ENCODE measurements around the gene NMNAT1.
A peak's percentile ranks its signal among the peaks of the same experiment; 100 is the strongest.

NMNAT1 gene

GRCh38 chr1:9942939-9943788, at the start of gene NMNAT1, which contains the start of gene LZIC:
Gene NMNAT1, plus strand, starts transcription at chr1:9943475. Its CDS starts 28,599 bp downstream, at chr1:9972074.
Gene LZIC, minus strand, starts transcription at chr1:9943391. Its CDS starts 6,772 bp downstream, at chr1:9936619.
- H3K4me3 Mint-ChIP-seq: peak within 1 kb of the TSS; percentile 99
- H3K4me1 Mint-ChIP-seq (ENCODE audit: low read depth): peaks cover 20% of the 10 kb centered on the region
- peak within 1 kb of the TSS; percentile 98 for H3K27ac Mint-ChIP-seq
- H3K9me3 Mint-ChIP-seq (ENCODE audit: low read depth): no peaks in the 10 kb centered on the region
- H3K27me3 Mint-ChIP-seq: no peaks in the 10 kb centered on the region
- peaks cover 2% of the 10 kb centered on the region for H3K36me3 Mint-ChIP-seq

DNA sequence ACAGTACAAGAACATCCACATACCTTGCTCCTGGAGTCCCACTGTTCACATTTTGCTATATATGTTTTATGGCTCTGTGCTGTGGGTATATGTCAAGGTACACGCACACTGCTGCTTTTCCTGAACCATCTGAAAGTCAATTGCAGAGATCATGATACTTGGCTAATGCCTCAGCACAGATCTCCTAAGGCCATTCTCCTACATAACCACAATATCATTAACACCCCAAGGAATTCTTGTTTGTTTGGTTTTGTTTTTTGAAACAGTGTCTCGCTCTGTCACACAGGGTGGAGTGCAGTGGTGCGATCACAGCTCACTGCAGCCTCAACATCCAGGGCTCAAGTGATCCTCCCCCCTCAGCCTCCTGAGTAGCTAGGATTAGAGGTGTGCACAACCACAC, 49.2 kb upstream of the NMNAT1 start:
- H3K27me3 Mint-ChIP-seq: no peaks in the 10 kb centered on the region
- no peaks in the 10 kb centered on the region for H3K36me3 Mint-ChIP-seq
- H3K9me3 Mint-ChIP-seq (ENCODE audit: low read depth): no peaks in the 10 kb centered on the region
- no peak overlapping the region for H3K27ac Mint-ChIP-seq
- peaks cover 6% of the 10 kb centered on the region for H3K4me1 Mint-ChIP-seq (ENCODE audit: low read depth)
- H3K4me3 Mint-ChIP-seq: no peak overlapping the region

- Mint-ChIP-seq H3K27ac (no peak overlapping the region), H3K36me3 (no peaks in the 10 kb centered on the region)
Measured at GRCh38 chr1:9900142-9901043, 42.9 kb upstream of the NMNAT1 start.

GRCh38 chr1:9901148-9902059, 41.9 kb upstream of the NMNAT1 start:
- Mint-ChIP-seq H3K4me1 (ENCODE audit: low read depth) (peaks cover 9% of the 10 kb centered on the region), H3K27ac (no peak overlapping the region), H3K27me3 (no peaks in the 10 kb centered on the region), H3K36me3 (no peaks in the 10 kb centered on the region), H3K9me3 (ENCODE audit: low read depth) (no peaks in the 10 kb centered on the region), H3K4me3 (no peak overlapping the region)

More at GRCh38 chr1:9900142-9901043, 42.9 kb upstream of the NMNAT1 start:
- no peak overlapping the region for H3K4me3 Mint-ChIP-seq
- H3K4me1 Mint-ChIP-seq (ENCODE audit: low read depth): peaks cover 9% of the 10 kb centered on the region
- H3K9me3 Mint-ChIP-seq (ENCODE audit: low read depth): no peaks in the 10 kb centered on the region
- H3K27me3 Mint-ChIP-seq: no peaks in the 10 kb centered on the region

DNA sequence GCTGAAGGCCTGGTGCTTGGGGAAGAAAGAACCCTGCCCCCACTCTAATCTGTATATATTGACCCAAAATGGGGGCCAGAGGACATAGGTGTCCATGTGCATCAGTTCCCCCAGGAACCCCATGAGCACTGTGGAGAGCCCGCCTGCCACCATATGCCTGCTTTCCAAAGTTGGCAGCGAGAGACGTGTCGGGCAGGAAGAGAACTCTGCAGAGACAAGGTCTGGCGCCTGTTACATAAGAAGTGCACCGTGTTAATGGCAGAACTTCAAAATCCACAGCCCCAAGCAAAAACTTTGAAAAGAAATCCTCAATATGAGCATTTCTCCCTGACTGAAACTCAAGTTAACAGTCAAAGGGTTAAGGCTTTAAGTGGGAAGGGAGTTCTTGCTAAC, 41.2 kb upstream of the NMNAT1 start:
- Mint-ChIP-seq H3K36me3 (no peaks in the 10 kb centered on the region), H3K27ac (no peak overlapping the region), H3K9me3 (ENCODE audit: low read depth) (no peaks in the 10 kb centered on the region), H3K4me3 (no peak overlapping the region), H3K27me3 (no peaks in the 10 kb centered on the region), H3K4me1 (ENCODE audit: low read depth) (peaks cover 9% of the 10 kb centered on the region)

GRCh38 chr1:9903801-9904527, 39.3 kb upstream of the NMNAT1 start:
- Mint-ChIP-seq H3K36me3 (no peaks in the 10 kb centered on the region), H3K9me3 (ENCODE audit: low read depth) (no peaks in the 10 kb centered on the region), H3K4me3 (no peak overlapping the region), H3K27ac (no peak overlapping the region), H3K27me3 (no peaks in the 10 kb centered on the region), H3K4me1 (ENCODE audit: low read depth) (peaks cover 16% of the 10 kb centered on the region)

DNA sequence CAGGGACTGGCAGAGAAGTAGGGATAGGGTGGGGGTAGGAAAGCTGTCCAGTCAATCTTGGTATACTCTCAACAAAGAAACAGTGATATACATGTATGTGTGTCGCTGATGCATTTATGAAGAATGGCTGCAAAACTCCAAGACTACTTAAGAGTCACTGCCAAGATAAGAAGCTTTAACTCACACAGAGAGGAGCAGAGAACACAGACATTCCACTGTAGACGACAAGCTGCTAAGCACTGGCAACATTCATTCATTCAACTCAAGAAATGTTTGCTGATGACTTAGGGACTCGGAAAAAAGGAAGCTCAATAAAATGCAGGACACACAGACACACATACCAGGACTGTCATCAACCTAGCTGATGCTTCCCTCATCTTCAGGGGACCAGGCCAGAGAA, 38.7 kb upstream of the NMNAT1 start:
- H3K36me3 Mint-ChIP-seq: no peaks in the 10 kb centered on the region
- no peaks in the 10 kb centered on the region for H3K27me3 Mint-ChIP-seq
- no peaks in the 10 kb centered on the region for H3K9me3 Mint-ChIP-seq (ENCODE audit: low read depth)
- H3K27ac Mint-ChIP-seq: no peak overlapping the region
- H3K4me1 Mint-ChIP-seq (ENCODE audit: low read depth): peaks cover 21% of the 10 kb centered on the region
- H3K4me3 Mint-ChIP-seq: no peak overlapping the region

DNA sequence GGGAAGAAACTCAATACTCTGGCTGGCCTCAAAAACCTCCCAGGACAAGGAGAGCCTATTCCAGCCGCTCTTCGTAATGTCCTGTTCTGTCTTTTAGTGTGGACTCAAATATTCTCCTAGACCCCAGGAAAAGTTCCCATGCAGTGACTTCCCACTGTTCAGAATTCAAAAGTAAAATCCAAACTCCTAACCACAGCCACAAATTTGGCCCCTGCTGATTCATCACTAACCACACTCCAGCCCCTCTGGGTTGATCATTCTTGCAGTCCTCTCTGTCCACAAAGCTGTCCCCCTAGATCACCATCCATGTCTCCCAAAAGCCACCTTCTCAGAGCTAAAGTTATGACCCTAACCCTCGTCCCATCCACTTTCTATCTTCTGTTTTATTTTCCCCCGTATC, 38.3 kb upstream of the NMNAT1 start:
- H3K36me3 Mint-ChIP-seq: no peaks in the 10 kb centered on the region
- peaks cover 21% of the 10 kb centered on the region for H3K4me1 Mint-ChIP-seq (ENCODE audit: low read depth)
- no peak overlapping the region for H3K27ac Mint-ChIP-seq
- H3K9me3 Mint-ChIP-seq (ENCODE audit: low read depth): no peaks in the 10 kb centered on the region
- no peaks in the 10 kb centered on the region for H3K27me3 Mint-ChIP-seq
- no peak overlapping the region for H3K4me3 Mint-ChIP-seq

- Mint-ChIP-seq H3K4me3 (no peak overlapping the region), H3K27ac (no peak overlapping the region), H3K9me3 (ENCODE audit: low read depth) (no peaks in the 10 kb centered on the region), H3K36me3 (no peaks in the 10 kb centered on the region), H3K27me3 (no peaks in the 10 kb centered on the region), H3K4me1 (ENCODE audit: low read depth) (peaks cover 17% of the 10 kb centered on the region)
Measured at GRCh38 chr1:9906466-9906865, 36.8 kb upstream of the NMNAT1 start.

- H3K9me3 Mint-ChIP-seq (ENCODE audit: low read depth): no peaks in the 10 kb centered on the region
- H3K27me3 Mint-ChIP-seq: no peaks in the 10 kb centered on the region
- peaks cover 21% of the 10 kb centered on the region for H3K4me1 Mint-ChIP-seq (ENCODE audit: low read depth)
- H3K27ac Mint-ChIP-seq: no peak overlapping the region
- no peaks in the 10 kb centered on the region for H3K36me3 Mint-ChIP-seq
- no peak overlapping the region for H3K4me3 Mint-ChIP-seq
Measured at GRCh38 chr1:9907441-9907840, 35.8 kb upstream of the NMNAT1 start.

DNA sequence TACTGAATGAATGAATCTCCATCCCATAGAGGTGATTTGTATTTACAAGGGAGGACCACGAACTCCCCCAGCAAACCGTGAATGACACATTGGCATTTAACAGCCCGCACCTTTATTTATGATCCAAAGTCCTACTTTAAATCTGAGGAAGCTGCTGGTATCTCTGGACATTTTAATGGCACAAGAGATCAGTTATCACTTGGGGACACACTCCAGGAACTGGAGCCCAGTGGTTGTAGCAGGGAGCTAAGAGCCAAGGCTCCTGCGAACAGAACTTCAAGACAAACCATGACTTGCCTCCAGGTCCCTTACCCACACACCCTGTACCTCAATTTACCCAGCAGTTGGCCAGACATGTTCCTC, 34.4 kb upstream of the NMNAT1 start:
- H3K27ac Mint-ChIP-seq: peak overlapping the region; percentile 75
- H3K9me3 Mint-ChIP-seq (ENCODE audit: low read depth): no peaks in the 10 kb centered on the region
- peak overlapping the region; percentile 93 for H3K4me3 Mint-ChIP-seq
- no peaks in the 10 kb centered on the region for H3K27me3 Mint-ChIP-seq
- H3K4me1 Mint-ChIP-seq (ENCODE audit: low read depth): peaks cover 21% of the 10 kb centered on the region
- no peaks in the 10 kb centered on the region for H3K36me3 Mint-ChIP-seq

GRCh38 chr1:9909234-9910046, 33.8 kb upstream of the NMNAT1 start:
- Mint-ChIP-seq H3K27ac (peak overlapping the region; percentile 75), H3K27me3 (no peaks in the 10 kb centered on the region), H3K9me3 (ENCODE audit: low read depth) (no peaks in the 10 kb centered on the region), H3K4me1 (ENCODE audit: low read depth) (peaks cover 21% of the 10 kb centered on the region), H3K4me3 (peak overlapping the region; percentile 93), H3K36me3 (no peaks in the 10 kb centered on the region)

GRCh38 chr1:9910076-9910422, 33.2 kb upstream of the NMNAT1 start, which contains the start of gene CTNNBIP1:
Gene CTNNBIP1, minus strand, starts transcription at chr1:9910269. Its CDS starts 38,205 bp downstream, at chr1:9872064.
- Mint-ChIP-seq H3K4me1 (ENCODE audit: low read depth) (peaks cover 21% of the 10 kb centered on the region), H3K27me3 (no peaks in the 10 kb centered on the region), H3K4me3 (peak within 1 kb of the TSS; percentile 95)

More at GRCh38 chr1:9910076-9910422, 33.2 kb upstream of the NMNAT1 start, which contains the start of gene CTNNBIP1:
- no peaks in the 10 kb centered on the region for H3K9me3 Mint-ChIP-seq (ENCODE audit: low read depth)
- H3K36me3 Mint-ChIP-seq: no peaks in the 10 kb centered on the region
- H3K27ac Mint-ChIP-seq: peak within 1 kb of the TSS; percentile 95

Measured in activated naive CD8-positive, alpha-beta T cell (primary cell).